ENCODE results near the gene ZFP36L1. TPM values are rescaled to one million over a fixed set of nuclear protein-coding genes. Genes with fewer than 3 reads are reported as not detected.

ZFP36L1 gene
- total RNA-seq, 1 donor from 2014 or later, result 144 TPM

- no peak overlapping the region for H3K4me3 ChIP-seq (ENCODE audit: low read depth, low read length)
- no peaks in the 10 kb centered on the region for H3K36me3 ChIP-seq (ENCODE audit: control insufficient read depth, insufficient read depth, low read length)
- no peak for DNase-seq (ENCODE audit: low read depth)
- TF ChIP-seq CTCF (IDR thresholded peaks at IDR 0.05; ENCODE audit: insufficient read depth, low read length, poor library complexity, severe bottlenecking), result no peak
- no peaks in the 10 kb centered on the region for H3K27me3 ChIP-seq (ENCODE audit: control insufficient read depth, insufficient read depth, low read length)
Observed at GRCh38 chr14:68797121-68797670, 4.3 kb upstream of the ZFP36L1 start.

- no peak for TF ChIP-seq CTCF (IDR thresholded peaks at IDR 0.05; ENCODE audit: insufficient read depth, low read length, poor library complexity, severe bottlenecking)
- H3K27me3 ChIP-seq (ENCODE audit: control insufficient read depth, insufficient read depth, low read length), result no peaks in the 10 kb centered on the region
- DNase-seq (ENCODE audit: low read depth), result no peak
- H3K36me3 ChIP-seq (ENCODE audit: control insufficient read depth, insufficient read depth, low read length), result peaks cover 2% of the 10 kb centered on the region
- peak overlapping the region; percentile 71 for H3K4me3 ChIP-seq (ENCODE audit: low read depth, low read length)
Observed at GRCh38 chr14:68796418-68797101, 3.7 kb upstream of the ZFP36L1 start.

GRCh38 chr14:68795597-68796417, 2.9 kb upstream of the ZFP36L1 start:
- Histone ChIP-seq H3K36me3 (ENCODE audit: control insufficient read depth, insufficient read depth, low read length) (peaks cover 5% of the 10 kb centered on the region), H3K4me3 (ENCODE audit: low read depth, low read length) (peak overlapping the region; percentile 71), H3K27me3 (ENCODE audit: control insufficient read depth, insufficient read depth, low read length) (no peaks in the 10 kb centered on the region)
- no peak for DNase-seq (ENCODE audit: low read depth)
- TF ChIP-seq CTCF (IDR thresholded peaks at IDR 0.05; ENCODE audit: insufficient read depth, low read length, poor library complexity, severe bottlenecking), result peak; percentile 76

GRCh38 chr14:68794851-68795596, 2.2 kb upstream of the ZFP36L1 start:
- DNase-seq (ENCODE audit: low read depth), result no peak
- Histone ChIP-seq H3K27me3 (ENCODE audit: control insufficient read depth, insufficient read depth, low read length) (no peaks in the 10 kb centered on the region), H3K36me3 (ENCODE audit: control insufficient read depth, insufficient read depth, low read length) (peaks cover 8% of the 10 kb centered on the region), H3K4me3 (ENCODE audit: low read depth, low read length) (peak overlapping the region; percentile 71)
- no peak for TF ChIP-seq CTCF (IDR thresholded peaks at IDR 0.05; ENCODE audit: insufficient read depth, low read length, poor library complexity, severe bottlenecking)

GRCh38 chr14:68794130-68794850, 1.4 kb upstream of the ZFP36L1 start:
- no peaks in the 10 kb centered on the region for H3K27me3 ChIP-seq (ENCODE audit: control insufficient read depth, insufficient read depth, low read length)
- H3K36me3 ChIP-seq (ENCODE audit: control insufficient read depth, insufficient read depth, low read length), result peaks cover 13% of the 10 kb centered on the region
- DNase-seq (ENCODE audit: low read depth), result no peak
- H3K4me3 ChIP-seq (ENCODE audit: low read depth, low read length), result peak overlapping the region; percentile 71
- no peak for TF ChIP-seq CTCF (IDR thresholded peaks at IDR 0.05; ENCODE audit: insufficient read depth, low read length, poor library complexity, severe bottlenecking)
